H1 (cell line): Measurements from ENCODE around the gene CMIP.

ENCODE experiments used
- EP300 ChIP-seq, 2 experiments: IDR thresholded peaks; 1 replicate in 1 of 2; 2 replicates in 1 of 2; pipeline ENCODE4 v1.6.1; 2011 to 2012; ENCODE audit warnings: low read depth in 2 of 2, low read length in 2 of 2, mild to moderate bottlenecking in 2 of 2, borderline replicate concordance in 1 of 2, inconsistent platforms in 1 of 2, moderate library complexity in 1 of 2
- EZH2 ChIP-seq: fragments of 200-600 bp; sonication (generic); IDR thresholded peaks from 2 replicates; pipeline ENCODE4 v1.7.1; 2012; ENCODE audit warnings: low read depth, mild to moderate bottlenecking, moderate library complexity, low read length, inconsistent platforms; ENCODE audit not compliant: severe bottlenecking
- GABPA ChIP-seq: IDR thresholded peaks from 2 replicates; pipeline ENCODE4 v1.6.1; 2011; ENCODE audit warnings: mild to moderate bottlenecking, low read length, moderate library complexity, borderline replicate concordance; ENCODE audit not compliant: insufficient read depth
- JUND ChIP-seq: IDR thresholded peaks from 2 replicates; pipeline ENCODE4 v1.6.1; 2011; ENCODE audit warnings: mild to moderate bottlenecking, improper control_type of control experiment, low read length
- NRF1 ChIP-seq: IDR thresholded peaks from 2 replicates; pipeline ENCODE4 v1.6.1; 2011; ENCODE audit warnings: mild to moderate bottlenecking, low read depth, low read length, improper control_type of control experiment
- POLR2A ChIP-seq, 2 experiments: IDR thresholded peaks; 1 replicate in 1 of 2; 2 replicates in 1 of 2; pipeline ENCODE4 v1.6.1; 2011; ENCODE audit warnings: low read depth in 2 of 2, low read length in 2 of 2, mild to moderate bottlenecking in 2 of 2; ENCODE audit errors: control extremely low read depth in 1 of 2
- POLR2AphosphoS5 ChIP-seq: IDR thresholded peaks from 2 replicates; pipeline ENCODE4 v1.6.1; 2011; ENCODE audit warnings: low read depth, low read length
- SP1 ChIP-seq: IDR thresholded peaks from 2 replicates; pipeline ENCODE4 v1.6.1; 2011; ENCODE audit warnings: low read depth, low read length
- SRF ChIP-seq: IDR thresholded peaks from 2 replicates; pipeline ENCODE4 v1.6.1; 2011; ENCODE audit warnings: mild to moderate bottlenecking, low read depth, low read length, moderate library complexity
- TCF12 ChIP-seq: IDR thresholded peaks from 2 replicates; pipeline ENCODE4 v1.6.1; 2011; ENCODE audit warnings: low read depth, mild to moderate bottlenecking, low read length
- YY1 ChIP-seq: IDR thresholded peaks from 2 replicates; pipeline ENCODE4 v1.6.1; 2011; ENCODE audit warnings: low read depth, mild to moderate bottlenecking, low read length
- TF ChIP-seq, protein P1 (sequence below), 3 experiments: IDR thresholded peaks; 1 replicate in 2 of 3; 2 replicates in 1 of 3; pipeline versions ENCODE4 v1.5.1 to v1.6.1; 2011; ENCODE audit warnings: low read length in 3 of 3, mild to moderate bottlenecking in 3 of 3, inconsistent platforms in 2 of 3, low read depth in 1 of 3, moderate library complexity in 1 of 3; ENCODE audit not compliant: insufficient read depth in 1 of 3; ENCODE audit errors: control extremely low read depth in 1 of 3
- TF ChIP-seq, protein P2 (sequence below): IDR thresholded peaks from 2 replicates; pipeline ENCODE4 v1.6.1; 2011; ENCODE audit warnings: low read depth, mild to moderate bottlenecking, low read length; ENCODE audit not compliant: insufficient read depth
- TF ChIP-seq, protein P3 (sequence below): IDR thresholded peaks from 2 replicates; pipeline ENCODE4 v1.6.1; 2012; ENCODE audit warnings: low read length, inconsistent platforms

GRCh38 chr16:81451753-81452680 is 7.4 kb downstream of the CMIP start:
- TF ChIP-seq POLR2A (IDR thresholded peaks at IDR 0.05; ENCODE audit: control extremely low read depth in 1 of 2, low read depth in 2 of 2, low read length in 2 of 2) (no peak), EZH2 (no peak), SRF (no peak), JUND (no peak), GABPA (no peak), NRF1 (no peak), EP300 (IDR thresholded peaks at IDR 0.05; ENCODE audit: borderline replicate concordance in 1 of 2, low read depth in 2 of 2, low read length in 2 of 2) (no peak), YY1 (no peak), SP1 (no peak), POLR2AphosphoS5 (no peak), TCF12 (no peak)
- TF ChIP-seq, protein P1, sequence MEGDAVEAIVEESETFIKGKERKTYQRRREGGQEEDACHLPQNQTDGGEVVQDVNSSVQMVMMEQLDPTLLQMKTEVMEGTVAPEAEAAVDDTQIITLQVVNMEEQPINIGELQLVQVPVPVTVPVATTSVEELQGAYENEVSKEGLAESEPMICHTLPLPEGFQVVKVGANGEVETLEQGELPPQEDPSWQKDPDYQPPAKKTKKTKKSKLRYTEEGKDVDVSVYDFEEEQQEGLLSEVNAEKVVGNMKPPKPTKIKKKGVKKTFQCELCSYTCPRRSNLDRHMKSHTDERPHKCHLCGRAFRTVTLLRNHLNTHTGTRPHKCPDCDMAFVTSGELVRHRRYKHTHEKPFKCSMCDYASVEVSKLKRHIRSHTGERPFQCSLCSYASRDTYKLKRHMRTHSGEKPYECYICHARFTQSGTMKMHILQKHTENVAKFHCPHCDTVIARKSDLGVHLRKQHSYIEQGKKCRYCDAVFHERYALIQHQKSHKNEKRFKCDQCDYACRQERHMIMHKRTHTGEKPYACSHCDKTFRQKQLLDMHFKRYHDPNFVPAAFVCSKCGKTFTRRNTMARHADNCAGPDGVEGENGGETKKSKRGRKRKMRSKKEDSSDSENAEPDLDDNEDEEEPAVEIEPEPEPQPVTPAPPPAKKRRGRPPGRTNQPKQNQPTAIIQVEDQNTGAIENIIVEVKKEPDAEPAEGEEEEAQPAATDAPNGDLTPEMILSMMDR (IDR thresholded peaks at IDR 0.05; ENCODE audit: control extremely low read depth in 1 of 3, insufficient read depth in 1 of 3, low read depth in 1 of 3, low read length in 3 of 3), result no peak
- TF ChIP-seq, protein P2, sequence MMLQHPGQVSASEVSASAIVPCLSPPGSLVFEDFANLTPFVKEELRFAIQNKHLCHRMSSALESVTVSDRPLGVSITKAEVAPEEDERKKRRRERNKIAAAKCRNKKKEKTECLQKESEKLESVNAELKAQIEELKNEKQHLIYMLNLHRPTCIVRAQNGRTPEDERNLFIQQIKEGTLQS, result no peak
- TF ChIP-seq, protein P3, sequence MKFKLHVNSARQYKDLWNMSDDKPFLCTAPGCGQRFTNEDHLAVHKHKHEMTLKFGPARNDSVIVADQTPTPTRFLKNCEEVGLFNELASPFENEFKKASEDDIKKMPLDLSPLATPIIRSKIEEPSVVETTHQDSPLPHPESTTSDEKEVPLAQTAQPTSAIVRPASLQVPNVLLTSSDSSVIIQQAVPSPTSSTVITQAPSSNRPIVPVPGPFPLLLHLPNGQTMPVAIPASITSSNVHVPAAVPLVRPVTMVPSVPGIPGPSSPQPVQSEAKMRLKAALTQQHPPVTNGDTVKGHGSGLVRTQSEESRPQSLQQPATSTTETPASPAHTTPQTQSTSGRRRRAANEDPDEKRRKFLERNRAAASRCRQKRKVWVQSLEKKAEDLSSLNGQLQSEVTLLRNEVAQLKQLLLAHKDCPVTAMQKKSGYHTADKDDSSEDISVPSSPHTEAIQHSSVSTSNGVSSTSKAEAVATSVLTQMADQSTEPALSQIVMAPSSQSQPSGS, result no peak
